Epithelial cell of proximal tubule (primary cell): ENCODE measurements around the gene KIAA1217. TPM values are rescaled to one million over a fixed set of nuclear protein-coding genes. Genes with fewer than 3 reads are reported as not detected.

Source experiments
- DNase-seq: peaks from one replicate; pipeline ENCODE4 v3.0.0-alpha.2; 2011; ENCODE audit warnings: low read depth
- H3K4me3 ChIP-seq: 2 replicates; pipeline ENCODE4 v1.5.1; 2011; ENCODE audit warnings: low read depth, mild to moderate bottlenecking, low read length
- CTCF ChIP-seq: conservative IDR thresholded peaks from 2 replicates; pipeline ENCODE4 v1.5.1; 2012; ENCODE audit warnings: low read depth, mild to moderate bottlenecking, low read length
- total RNA-seq: library from RNA; depleted of rRNA; stranded (reverse); fragments of >200 nt; gene quantifications from 2 replicates; pipeline ENCODE4 v1.2.3, GENCODE V29; 2015

The KIAA1217 gene
- total RNA-seq, 1 donor from 2014 or later: 20.2 TPM

DNA sequence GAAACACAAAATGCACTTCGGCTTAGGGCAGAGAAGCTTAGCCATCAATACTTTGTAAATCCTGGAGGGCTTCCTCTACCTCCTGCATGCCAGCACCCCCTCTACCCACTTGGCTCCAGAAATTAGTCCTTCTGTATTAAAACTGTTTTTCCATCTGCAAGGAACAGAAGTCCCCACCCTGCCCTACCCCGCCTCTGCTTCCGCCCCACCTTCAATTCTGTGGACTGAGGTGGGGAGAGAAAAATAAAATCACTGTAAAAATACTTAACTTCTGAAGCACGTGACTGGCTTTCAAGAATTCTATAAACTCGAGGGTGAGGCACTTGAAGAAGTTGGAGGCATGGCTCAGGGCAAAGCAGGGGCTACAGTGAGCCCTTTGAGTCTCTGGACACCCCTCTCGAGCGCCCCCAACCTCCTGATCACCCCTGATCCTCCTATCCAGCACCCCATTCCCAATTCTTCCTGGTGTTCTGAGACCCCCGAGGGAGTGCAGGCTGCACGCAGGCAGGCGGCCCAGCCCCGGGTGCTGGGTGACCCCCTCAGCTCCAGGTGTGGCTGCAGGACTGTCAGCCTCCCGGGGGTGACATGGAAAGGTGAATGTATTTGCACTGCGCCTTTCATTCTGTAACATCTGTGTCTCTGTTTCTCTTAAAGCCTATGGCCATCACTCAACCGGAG is 7.3 kb upstream of the KIAA1217 start:
- no peak for DNase-seq
- no peak for TF ChIP-seq CTCF
- no peak overlapping the region for H3K4me3 ChIP-seq

- DNase-seq: no peak
- H3K4me3 ChIP-seq: no peak overlapping the region
- no peak for TF ChIP-seq CTCF
Measured at GRCh38 chr10:24202181-24202570, 6.8 kb upstream of the KIAA1217 start.

DNA sequence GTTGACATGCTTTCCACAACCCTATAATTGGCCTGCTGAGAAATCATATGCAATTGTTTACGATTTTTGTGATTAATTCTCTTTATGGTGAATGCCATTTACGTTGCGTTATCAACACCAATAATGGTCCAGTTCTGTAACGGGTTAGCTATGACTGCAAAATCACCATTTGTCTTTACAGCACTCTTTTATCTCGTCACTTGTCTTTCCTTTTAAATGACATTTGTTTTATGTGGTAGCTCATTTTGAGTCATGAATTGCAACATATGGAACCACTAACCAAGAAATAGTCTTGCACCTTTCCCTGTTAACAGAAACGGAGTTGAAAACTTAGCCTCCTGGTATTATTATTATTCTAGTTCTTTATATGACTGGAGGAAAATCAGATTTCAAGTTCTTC is 3.1 kb upstream of the KIAA1217 start:
- no peak for TF ChIP-seq CTCF
- DNase-seq: no peak

GRCh38 chr10:24206334-24206733 is 2.6 kb upstream of the KIAA1217 start:
- no peak for TF ChIP-seq CTCF
- no peak overlapping the region for H3K4me3 ChIP-seq
- no peak for DNase-seq

More for the DNA sequence above, 3.1 kb upstream of the KIAA1217 start:
- no peak overlapping the region for H3K4me3 ChIP-seq

DNA sequence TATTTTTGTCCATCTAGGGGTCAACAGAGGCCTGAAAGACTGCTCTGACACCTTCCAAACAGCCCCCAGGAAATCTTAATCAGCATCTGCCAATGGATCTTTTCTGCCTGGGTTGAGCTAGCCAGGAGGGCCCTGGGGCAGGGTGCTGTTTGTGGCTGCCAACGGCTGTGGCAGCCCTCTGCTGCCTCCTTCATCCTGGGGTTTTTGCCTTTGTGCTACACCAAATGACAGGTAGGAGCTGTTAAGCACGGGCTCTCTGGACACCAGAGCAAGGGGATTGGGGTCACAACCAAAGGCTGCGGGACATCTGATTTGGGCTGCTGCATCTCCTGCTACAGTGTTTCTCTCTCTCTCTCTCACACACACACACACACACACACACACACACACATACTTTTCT is 2.0 kb upstream of the KIAA1217 start:
- no peak for DNase-seq
- no peak for TF ChIP-seq CTCF
- no peak overlapping the region for H3K4me3 ChIP-seq

- DNase-seq: no peak
- no peak overlapping the region for H3K4me3 ChIP-seq
- TF ChIP-seq CTCF: no peak
Measured at GRCh38 chr10:24207341-24207740, 1.6 kb upstream of the KIAA1217 start.
